ENCODE results near the gene KRTAP10-10.

KRTAP10-10 gene

GRCh38 chr21:44614161-44614631, 23.0 kb upstream of the KRTAP10-10 start:
- no peak for DNase-seq (ENCODE audit: low read depth in 2 of 2)
- no peak for TF ChIP-seq CTCF (IDR thresholded peaks at IDR 0.05; ENCODE audit: low read depth, low read length)
- no peak overlapping the region for H3K4me3 ChIP-seq (replicated peaks in 1 of 2; ENCODE audit: low read depth in 2 of 2, low read length in 2 of 2)

- no peak overlapping the region for H3K4me3 ChIP-seq (replicated peaks in 1 of 2; ENCODE audit: low read depth in 2 of 2, low read length in 2 of 2)
- no peak for DNase-seq (ENCODE audit: low read depth in 2 of 2)
- no peak for TF ChIP-seq CTCF (IDR thresholded peaks at IDR 0.05; ENCODE audit: low read depth, low read length)
Measured at GRCh38 chr21:44614961-44615391, 22.2 kb upstream of the KRTAP10-10 start.

GRCh38 chr21:44615466-44615865, 21.7 kb upstream of the KRTAP10-10 start:
- TF ChIP-seq CTCF (IDR thresholded peaks at IDR 0.05; ENCODE audit: low read depth, low read length): no peak
- H3K4me3 ChIP-seq (replicated peaks in 1 of 2; ENCODE audit: low read depth in 2 of 2, low read length in 2 of 2): no peak overlapping the region
- no peak for DNase-seq (ENCODE audit: low read depth in 2 of 2)

GRCh38 chr21:44615911-44616590, 21.1 kb upstream of the KRTAP10-10 start:
- no peak overlapping the region for H3K4me3 ChIP-seq (replicated peaks in 1 of 2; ENCODE audit: low read depth in 2 of 2, low read length in 2 of 2)
- no peak for DNase-seq (ENCODE audit: low read depth in 2 of 2)
- TF ChIP-seq CTCF (IDR thresholded peaks at IDR 0.05; ENCODE audit: low read depth, low read length): no peak

GRCh38 chr21:44616591-44616926, 20.6 kb upstream of the KRTAP10-10 start:
- no peak overlapping the region for H3K4me3 ChIP-seq (replicated peaks in 1 of 2; ENCODE audit: low read depth in 2 of 2, low read length in 2 of 2)
- no peak for DNase-seq (ENCODE audit: low read depth in 2 of 2)
- no peak for TF ChIP-seq CTCF (IDR thresholded peaks at IDR 0.05; ENCODE audit: low read depth, low read length)

- no peak for TF ChIP-seq CTCF (IDR thresholded peaks at IDR 0.05; ENCODE audit: low read depth, low read length)
- DNase-seq (ENCODE audit: low read depth in 2 of 2): no peak
- H3K4me3 ChIP-seq (replicated peaks in 1 of 2; ENCODE audit: low read depth in 2 of 2, low read length in 2 of 2): no peak overlapping the region
Measured at GRCh38 chr21:44617071-44617501, 20.1 kb upstream of the KRTAP10-10 start.

- DNase-seq (ENCODE audit: low read depth in 2 of 2): peak; percentile 4 to 30
- no peak overlapping the region for H3K4me3 ChIP-seq (replicated peaks in 1 of 2; ENCODE audit: low read depth in 2 of 2, low read length in 2 of 2)
- TF ChIP-seq CTCF (IDR thresholded peaks at IDR 0.05; ENCODE audit: low read depth, low read length): peak; percentile 29
Measured at GRCh38 chr21:44618504-44618903, 18.7 kb upstream of the KRTAP10-10 start.
